ENCODE data around the gene AMER2. TPM values are rescaled to one million over a fixed set of nuclear protein-coding genes. Genes with fewer than 3 reads are reported as not detected.
A peak's percentile ranks its signal among the peaks of the same experiment; 100 is the strongest.
"Not testable (repeated sequence)": the region's sequence is repeated elsewhere in the genome, so short reads cannot be mapped to it uniquely, and the experiment has no call there.

AMER2 gene
- polyA plus RNA-seq, 4 donors, result 0.32 to 0.36 (median 0.32) TPM

DNA sequence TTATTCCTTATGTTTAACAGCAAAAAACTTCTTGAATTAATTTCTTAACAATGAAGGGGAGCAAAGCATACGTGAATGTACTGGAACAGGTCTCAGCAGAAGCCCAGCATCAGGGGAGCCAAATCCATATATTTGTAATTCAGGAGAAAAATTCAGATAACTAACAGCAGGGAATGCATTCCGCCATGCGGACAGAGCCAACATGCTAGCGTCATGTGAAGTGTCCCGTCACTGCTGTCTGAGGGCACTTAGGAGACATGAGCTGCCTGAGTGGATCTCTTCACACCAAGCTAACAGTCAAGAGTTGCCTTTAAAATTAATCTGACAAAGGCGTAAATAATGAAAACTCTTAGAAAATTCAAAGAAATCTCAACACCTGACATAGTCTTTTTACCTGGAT is 6.4 kb downstream of the AMER2 start:
- DNase-seq (ENCODE audit: low read depth in 4 of 4, low spot score in 3 of 4), result no peak

DNA sequence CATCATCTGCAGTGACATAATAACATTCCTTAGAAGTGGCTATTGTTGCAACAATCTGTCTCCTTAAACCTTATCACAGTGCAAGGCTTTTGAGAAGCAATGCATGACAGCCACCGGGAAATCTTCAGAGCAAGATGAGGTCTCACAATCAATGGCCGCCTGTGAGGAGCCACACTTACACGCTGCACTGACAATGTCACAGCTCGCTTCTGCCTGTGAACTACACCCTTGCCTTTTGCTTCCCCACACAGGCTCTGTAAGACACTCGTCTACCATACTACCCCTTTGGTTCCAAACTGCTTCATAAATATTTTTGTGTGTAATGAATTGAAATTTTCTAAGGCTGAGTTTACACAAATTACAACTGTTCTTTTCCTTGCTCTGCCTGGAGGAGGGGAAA is 6.9 kb downstream of the AMER2 start:
- not testable (repeated sequence) for DNase-seq (ENCODE audit: low read depth in 4 of 4, low spot score in 3 of 4)

DNA sequence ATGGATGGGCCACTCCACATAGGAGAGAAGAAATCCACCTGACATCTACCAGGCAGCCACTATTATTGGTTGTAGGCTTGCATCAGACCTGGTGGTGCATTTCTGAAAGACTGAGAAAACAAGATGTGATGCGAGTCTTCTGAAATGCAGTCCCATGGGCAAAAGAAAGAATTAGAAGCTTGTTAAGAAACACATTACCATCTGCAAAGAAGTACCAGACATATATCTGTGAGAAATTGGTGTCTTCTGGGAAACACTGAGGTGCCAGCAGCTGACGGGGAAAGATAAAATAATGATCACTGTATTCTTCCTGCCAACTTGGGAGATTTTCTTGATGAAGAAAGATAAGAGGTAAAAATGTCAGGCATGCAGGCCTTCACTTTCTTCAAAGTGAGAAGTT is 14.4 kb downstream of the AMER2 start:
- no peak for DNase-seq (ENCODE audit: low read depth in 4 of 4, low spot score in 3 of 4)

DNA sequence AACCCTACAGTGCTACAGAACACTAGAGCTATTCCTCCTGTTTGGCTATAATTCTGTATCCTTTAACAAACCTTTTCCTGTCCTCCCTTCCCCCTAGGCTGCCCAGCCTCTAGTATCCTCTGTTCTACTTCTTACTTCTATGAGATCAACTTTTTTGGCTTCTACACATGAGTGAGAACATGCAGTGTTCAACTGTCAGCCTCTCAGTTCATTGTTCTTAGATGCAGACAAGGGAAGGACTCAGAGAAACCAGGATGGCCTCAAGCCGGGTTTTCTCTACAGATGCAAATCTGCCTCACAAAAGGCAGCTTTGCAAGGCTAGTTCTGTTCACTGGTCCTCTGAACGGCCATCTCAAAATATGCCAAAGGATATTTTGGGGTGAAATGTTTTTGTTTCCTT is 18.4 kb downstream of the AMER2 start:
- DNase-seq (ENCODE audit: low read depth in 4 of 4, low spot score in 3 of 4), result no peak

DNA sequence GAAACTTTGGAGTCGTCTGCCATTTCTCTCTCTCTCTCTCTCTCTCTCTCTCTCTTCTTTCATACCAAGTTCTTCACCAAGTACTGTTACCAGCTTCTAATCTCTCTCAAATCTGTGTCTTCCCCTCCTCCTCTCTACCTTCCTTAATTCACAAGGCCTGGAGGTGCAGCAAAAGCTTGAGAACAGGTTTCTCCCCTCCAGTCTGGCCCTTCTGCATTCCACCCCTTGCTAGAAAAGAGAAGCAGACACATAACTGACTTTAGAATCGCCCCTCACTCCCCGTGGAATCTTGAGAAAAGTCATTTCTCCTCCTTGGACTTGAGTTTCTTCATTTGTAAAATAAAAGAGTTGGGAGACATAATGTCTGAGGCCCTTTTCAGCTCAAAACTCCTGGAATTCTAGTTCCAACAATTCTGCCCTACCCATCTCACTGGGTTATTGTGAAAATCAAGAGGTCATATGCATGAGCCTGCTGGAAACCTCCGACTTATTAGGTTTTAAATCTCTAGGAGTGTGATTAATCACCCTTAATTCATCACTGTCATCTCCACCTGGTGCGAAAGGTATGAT is 20.4 kb downstream of the AMER2 start:
- DNase-seq (ENCODE audit: low read depth in 4 of 4, low spot score in 3 of 4), result no peak

DNA sequence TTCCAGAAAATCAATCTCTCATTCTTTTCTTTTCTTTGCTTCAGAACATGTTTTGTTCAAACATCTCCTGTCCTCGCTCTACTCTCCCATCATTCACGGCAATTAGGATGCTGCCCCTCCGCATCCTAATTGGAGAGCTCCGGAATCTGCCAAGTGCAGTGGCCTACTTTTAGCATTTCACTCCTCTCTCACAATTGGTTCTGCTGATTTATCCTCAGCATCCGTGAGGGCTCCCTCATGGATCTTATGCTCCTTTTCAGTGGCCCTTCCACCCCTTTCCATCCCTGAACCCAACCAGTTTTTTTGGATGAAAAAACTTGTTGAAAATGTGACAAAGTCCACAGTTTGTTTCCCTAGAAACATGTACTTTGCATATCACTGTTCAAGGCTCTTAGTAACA is 22.4 kb downstream of the AMER2 start:
- no peak for DNase-seq (ENCODE audit: low read depth in 4 of 4, low spot score in 3 of 4)

DNA sequence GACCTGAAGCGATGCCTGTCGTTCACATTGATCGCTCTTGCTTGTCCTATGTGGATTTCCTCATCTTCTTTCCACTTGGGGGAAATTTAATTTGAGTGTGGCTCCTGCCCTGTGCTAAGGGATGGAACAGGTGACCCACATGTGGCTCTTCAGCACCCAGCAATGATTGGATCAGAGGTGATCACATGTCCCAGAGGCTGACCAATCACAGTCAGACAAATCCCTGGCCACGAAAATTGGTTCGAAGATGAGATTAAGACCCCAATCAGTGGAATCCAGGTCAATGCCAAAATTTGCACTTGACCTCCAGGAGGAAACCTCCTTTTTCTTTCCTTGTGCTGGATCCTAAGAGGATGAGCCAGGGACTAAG is 23.7 kb downstream of the AMER2 start:
- no peak for DNase-seq (ENCODE audit: low read depth in 4 of 4, low spot score in 3 of 4)

DNA sequence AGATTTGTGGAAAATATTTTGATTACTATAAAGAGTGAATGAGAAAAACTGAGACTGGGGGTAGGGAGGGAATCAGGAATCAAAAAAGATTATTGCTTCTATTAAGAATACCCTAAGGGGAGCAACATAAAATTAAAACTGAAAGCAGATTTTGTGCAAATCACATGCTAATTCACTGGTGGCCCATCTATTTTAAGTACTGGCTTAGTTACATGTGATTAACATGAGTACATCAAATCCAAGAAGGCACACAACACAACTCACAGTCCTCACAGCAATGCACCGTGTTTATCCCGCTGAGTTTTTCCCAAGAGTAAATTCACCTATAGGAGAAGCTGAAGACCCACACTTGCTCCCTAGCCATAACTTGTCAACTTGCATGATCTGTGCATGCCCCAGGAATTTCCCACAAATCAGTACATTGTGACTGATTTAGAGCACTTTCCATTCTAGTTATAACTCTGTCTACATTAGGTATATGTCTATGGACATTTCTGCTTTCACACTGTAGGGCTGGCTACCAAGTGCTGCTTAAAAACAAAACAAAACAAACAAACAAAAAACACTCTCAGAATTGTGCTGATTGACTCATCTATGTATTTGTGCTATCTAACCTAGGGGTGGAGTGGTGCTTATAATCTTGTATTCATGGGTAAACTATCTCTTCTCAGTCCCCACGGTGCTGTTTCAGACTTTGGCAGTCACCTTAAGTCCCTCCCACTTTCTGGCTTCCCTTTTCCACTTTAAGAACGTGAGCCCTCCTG is 24.3 kb downstream of the AMER2 start:
- no peak for DNase-seq (ENCODE audit: low read depth in 4 of 4, low spot score in 3 of 4)

DNA sequence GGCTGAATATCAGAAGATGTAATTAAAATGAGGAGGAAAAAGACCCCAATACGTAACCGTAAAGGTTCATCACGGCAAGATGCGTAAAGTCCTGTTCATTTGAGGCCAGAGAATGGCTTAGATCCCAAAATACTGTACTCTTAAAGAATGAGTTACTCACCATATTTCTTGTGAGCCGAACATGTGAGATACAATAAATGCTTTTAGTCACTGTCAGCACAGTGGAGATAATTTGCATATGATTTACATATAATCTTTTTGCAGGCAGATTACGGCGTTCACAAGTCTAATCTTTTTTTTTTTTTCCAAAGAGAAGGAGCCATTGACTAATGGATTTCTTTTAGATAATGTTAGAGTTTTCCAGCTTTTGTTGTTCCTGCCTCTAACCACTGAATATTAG is 28.4 kb downstream of the AMER2 start:
- no peak for DNase-seq (ENCODE audit: low read depth in 4 of 4, low spot score in 3 of 4)

DNA sequence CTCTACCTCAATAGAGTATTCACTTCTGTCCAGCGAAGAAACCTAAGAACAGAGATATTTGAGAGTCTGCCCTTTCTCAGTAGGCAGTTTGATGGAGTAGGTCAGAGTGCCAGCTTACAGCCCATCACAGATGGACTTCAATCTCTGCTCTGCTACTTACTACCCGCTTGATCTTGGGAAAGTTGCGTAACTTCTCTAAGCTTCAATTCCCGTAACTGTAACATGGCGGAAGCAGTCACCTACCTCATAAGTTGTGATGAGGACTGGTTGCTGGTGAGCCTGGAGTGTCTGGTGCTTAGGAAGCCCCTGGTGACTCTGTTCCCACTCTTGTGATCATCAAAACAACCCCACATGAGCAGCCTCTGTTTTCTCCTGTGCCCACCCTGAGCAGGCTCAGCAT is 31.0 kb downstream of the AMER2 start:
- DNase-seq (ENCODE audit: low read depth in 4 of 4, low spot score in 3 of 4), result no peak

DNA sequence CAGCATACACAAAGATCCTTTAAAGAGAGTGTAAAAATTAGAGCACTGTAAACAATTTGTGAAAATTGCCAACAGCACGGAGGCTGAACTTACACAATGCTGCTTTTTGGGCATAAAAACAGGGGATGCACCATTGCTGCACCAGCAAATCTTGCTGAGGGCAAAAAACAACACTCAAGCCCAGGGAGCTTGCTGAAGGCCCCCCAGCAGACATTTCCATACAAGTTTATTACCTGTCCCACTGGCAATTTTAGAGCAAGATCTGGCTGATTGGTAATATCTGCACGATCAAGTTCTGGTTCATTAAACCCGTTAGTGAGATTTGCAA is 34.3 kb downstream of the AMER2 start:
- DNase-seq (ENCODE audit: low read depth in 4 of 4, low spot score in 3 of 4), result no peak

DNA sequence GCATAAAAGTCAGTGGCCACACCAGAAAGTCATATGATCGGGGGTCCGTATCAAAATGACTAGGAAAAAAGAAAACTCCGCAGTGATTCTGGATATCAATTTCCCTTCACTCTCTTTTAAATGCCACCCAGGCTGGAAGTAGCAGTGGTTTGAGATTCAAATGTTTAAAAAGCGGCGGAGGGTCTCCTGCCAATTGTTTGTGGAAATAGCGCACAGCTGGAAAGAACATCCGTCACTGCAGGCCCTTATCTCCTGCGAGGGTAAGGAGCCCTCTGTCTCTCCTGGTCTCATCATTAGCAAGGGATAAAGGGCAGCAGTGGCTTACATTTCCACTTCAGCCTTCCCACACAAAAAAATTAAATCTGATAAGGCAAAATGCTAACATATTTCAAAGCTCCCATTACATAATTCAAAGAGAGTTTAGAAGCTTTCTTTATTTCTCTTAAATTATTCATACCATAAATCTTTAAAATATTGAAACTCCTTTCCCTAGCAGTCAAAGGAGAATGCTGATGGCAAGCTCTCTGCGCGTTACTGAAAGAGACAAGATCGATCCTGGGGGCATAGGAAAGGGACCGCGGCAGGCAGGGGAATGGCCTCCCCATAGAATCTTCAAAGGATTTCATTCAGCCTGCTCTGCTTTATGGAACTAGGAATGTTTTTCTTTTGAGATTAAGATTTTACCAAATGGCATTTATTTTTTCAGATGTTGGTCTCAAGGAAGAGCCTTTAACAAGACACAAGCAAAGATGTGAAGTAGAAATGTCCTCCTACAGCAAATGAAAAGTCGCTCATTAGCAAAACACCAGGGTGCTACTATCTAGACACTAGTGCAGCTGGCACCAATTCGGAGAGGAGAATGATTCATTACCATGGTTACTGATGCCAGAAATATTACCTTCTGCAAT is 35.0 kb downstream of the AMER2 start:
- DNase-seq (ENCODE audit: low read depth in 4 of 4, low spot score in 3 of 4), result no peak

DNA sequence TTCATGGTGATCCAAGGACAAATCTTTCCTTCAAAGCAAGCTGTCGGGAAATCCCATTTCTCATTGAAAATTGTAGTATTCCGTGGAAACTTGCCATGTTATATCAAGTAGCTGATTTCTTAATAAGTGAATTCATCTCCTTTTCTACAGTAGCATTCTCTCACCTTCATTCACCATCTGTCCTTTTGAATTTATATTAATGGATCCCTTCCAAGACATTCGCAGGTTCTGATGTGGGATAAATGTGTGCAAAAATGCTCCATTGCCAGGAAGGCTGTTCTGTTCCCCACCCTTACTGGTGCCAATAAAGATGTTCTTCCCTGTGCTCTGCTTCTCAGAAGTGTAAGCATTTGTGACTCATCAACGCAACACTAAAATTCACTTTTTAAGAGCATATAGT is 36.2 kb downstream of the AMER2 start:
- no peak for DNase-seq (ENCODE audit: low read depth in 4 of 4, low spot score in 3 of 4)

DNA sequence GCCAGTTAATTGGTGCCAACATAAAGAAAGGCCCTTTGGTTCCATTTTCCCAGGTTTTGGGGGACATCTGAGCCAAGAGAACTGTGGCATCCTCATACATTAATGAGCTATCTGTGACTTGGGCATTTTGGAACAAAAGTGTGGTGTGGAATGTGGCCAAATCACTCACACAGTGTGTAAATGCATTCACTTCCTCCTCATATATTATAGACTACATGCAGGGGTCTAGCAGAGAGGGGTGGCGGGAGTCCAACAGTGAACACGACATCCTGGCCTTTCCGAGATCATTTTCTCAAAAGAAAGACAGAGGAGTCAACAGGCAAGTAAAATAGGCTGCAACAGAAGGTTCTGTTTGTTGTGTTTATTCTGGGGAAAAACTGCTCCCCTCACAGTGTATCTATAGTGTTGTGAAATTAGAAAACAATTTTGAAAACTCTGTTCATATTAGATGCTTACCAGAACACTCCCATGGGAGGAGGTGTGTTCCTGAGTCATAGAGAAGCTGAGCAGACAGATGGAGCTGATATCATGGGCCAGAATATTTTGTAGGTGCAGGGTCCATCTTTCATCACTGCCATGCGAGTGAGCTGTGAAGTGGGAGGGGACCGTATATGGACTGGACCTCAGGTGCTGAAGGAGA is 39.2 kb downstream of the AMER2 start:
- no peak for DNase-seq (ENCODE audit: low read depth in 4 of 4, low spot score in 3 of 4)

DNA sequence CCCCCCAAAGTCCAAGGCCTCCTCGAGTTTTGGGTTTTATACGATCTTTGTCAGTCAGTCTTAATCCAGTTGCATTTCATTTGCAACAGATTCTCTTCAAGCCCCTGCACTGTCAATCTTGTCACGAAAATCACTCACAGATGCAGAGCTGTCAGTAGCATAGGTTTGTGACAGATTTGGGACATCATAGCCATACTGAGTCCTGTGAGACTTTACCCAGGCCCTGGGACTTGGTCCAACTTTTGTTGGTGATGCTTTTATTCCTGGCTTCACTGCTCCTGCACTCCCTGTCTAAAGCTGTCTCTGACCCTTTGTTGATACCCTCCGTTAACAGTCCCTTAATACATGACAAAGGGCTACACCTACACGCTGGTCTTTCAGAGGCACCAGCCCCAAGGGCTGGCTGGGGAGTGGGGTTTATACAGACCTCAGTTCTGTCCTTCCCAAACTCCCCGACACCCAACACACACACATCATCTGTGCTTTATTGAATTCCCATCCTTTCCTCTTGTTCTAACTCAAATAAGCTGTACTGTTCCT is 40.1 kb downstream of the AMER2 start:
- no peak for DNase-seq (ENCODE audit: low read depth in 4 of 4, low spot score in 3 of 4)

DNA sequence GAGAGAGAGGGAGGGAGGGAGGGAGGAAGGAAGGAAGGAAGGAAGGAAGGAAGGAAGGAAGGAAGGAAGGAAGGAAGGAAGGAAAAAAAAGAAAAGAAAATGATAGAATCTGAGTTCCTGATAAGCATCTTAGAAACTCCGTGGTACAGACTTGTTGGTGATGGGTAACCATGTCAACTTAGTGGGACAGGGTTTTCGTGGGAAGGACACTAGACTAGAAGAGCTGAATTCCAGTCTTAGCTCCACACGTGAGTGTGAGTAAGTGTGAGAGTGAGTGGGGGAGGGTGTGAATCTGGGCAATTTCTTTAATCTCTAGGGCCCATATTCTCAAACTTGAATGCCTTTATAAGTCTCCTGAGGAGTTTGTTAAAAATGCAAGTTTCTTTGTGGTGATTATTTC is 41.1 kb downstream of the AMER2 start:
- DNase-seq (ENCODE audit: low read depth in 4 of 4, low spot score in 3 of 4), result no peak

DNA sequence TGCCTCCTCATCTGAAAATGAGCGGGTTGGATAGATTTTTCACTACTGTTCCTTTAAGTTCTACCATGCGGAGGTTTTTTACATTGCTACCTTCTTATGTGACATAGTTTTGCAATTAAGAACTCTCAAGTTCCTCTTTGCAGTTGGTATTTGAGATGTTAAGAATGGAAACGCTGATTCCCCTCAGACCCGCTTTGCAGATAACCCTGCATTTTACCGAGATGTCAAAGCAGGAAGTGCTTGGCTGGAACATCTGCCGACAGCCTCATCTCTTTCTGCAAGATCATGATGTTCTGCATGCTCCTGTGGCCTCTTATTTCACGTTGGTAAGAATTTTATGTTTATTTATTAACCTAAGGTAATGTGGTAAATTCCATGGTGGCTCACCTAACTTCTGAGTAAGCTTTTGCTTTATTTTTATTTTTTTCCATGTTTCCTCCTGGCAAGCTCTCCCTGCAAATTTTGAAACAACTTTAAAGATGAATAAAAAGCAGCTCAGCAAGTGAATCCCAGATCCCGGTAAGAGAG is 53.6 kb downstream of the AMER2 start:
- no peak for DNase-seq (ENCODE audit: low read depth in 4 of 4, low spot score in 3 of 4)

DNA sequence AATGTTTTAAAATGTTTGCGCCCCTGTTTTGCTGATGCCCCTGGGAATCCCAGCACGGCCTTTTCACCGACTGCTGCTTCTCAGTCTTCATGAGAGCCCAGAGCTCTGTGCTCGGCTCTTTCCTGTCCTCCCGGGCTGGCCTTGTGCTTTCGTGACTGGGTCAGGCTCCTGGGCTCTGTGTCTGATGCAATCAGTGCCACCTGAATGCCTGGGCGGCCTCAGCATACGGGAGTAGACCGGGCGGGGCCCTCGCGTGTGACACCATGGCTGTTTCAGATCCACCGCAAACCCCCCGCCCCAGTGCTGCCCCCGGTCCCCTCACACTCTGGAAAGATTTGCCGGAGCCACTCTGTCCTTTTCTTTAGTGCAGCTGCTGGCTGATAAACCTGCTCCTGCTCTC is 54.8 kb downstream of the AMER2 start:
- DNase-seq (ENCODE audit: low read depth in 4 of 4, low spot score in 3 of 4), result no peak

DNA sequence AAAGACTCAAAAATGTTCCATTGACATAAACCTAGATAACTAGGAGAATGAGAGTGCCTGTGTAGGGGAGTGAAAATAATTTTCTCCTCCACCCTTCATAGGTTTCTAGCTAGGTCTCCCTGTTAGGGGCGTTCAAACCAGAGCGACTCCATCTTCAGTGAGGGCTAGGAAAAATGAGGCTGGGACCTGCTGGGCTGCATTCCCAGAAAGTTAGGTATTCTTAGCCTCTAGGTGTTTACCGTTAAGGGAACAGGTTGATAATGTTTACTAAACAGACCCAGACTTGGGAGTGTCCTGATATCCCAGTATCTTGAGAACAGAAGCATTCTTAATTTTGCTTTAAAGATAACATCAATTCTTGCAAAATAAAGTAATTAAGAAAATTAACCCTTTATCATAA is 56.0 kb downstream of the AMER2 start:
- no peak for DNase-seq (ENCODE audit: low read depth in 4 of 4, low spot score in 3 of 4)

DNA sequence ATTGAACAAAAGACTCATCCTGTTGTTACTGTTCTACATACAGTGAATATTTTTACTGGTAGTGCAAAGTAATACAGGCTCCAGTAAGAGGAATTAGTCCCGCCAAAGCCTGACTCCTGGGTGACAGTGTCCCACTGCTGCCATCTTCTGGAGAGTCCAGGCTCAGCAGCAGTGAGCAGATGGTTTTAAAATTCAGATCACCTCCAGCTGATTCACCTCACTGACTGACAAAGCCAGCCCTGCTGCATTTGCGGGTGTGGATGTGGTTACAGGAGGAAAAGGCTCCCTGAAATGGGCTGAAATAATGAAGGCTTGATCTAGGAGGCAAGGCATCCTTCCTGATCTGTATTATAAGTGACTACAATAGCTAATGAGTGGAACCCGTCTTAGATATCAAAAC is 57.9 kb downstream of the AMER2 start:
- DNase-seq (ENCODE audit: low read depth in 4 of 4, low spot score in 3 of 4), result peak; percentile 59 to 71 (median 60)

DNA sequence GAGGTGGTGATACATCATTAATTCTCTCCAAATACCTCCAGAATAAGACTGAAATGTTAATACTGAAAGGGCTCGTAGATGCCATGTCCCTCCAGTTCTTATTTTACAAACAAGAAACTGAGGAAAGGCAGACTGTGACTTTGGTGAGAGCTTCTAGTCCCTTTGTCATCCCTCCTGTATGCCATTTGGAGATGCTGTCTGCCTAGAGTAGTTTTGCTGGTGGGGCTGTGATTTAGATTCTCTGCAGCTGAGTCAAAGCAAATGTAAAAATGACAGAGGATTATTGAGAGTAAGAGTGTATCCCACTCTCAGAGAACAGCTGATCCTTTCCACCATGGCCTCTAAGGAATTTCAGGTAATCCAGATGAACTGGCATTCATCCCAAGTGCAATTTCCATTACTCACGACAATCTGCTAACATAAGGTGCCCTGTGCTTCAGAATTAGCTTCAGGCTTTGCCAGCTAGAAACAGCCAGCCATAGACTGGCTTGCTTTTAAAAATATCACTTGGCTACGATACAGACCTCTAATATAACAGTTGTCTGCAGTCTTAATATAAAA is 59.3 kb downstream of the AMER2 start:
- DNase-seq (ENCODE audit: low read depth in 4 of 4, low spot score in 3 of 4), result no peak

Measured in left renal pelvis (tissue), 4 donors.